Measurements from ENCODE around the gene HCCS. TPM values are rescaled to one million over a fixed set of nuclear protein-coding genes. Genes with fewer than 3 reads are reported as not detected.
"Not testable (repeated sequence)": the region's sequence is repeated elsewhere in the genome, so short reads cannot be mapped to it uniquely, and the experiment has no call there.

Gene HCCS
- total RNA-seq, 4 donors from 2014 or later = 10.4 to 26.2 (median 19.5) TPM

DNA sequence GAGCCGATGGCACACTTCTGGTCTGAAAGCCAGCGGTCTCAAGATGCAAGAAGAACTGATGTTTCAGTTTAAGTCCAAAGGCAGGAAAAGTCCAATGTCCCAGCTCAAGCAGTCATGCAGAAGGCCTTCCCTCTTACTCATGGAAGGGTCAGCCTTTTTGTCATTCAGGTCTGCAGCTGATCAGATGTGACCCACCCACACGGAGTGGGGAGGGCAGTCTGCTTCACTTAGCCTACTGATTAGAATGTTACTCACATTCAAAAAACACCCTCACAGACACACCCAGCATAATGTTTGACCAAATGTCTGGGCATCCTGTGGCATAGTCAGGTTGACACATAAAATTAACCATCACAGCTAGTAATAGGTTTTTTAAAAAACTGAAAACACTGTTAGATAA, 6.6 kb downstream of the HCCS start:
- no peak for TF ChIP-seq POLR2A (IDR thresholded peaks at IDR 0.05)
- TF ChIP-seq, protein P1, sequence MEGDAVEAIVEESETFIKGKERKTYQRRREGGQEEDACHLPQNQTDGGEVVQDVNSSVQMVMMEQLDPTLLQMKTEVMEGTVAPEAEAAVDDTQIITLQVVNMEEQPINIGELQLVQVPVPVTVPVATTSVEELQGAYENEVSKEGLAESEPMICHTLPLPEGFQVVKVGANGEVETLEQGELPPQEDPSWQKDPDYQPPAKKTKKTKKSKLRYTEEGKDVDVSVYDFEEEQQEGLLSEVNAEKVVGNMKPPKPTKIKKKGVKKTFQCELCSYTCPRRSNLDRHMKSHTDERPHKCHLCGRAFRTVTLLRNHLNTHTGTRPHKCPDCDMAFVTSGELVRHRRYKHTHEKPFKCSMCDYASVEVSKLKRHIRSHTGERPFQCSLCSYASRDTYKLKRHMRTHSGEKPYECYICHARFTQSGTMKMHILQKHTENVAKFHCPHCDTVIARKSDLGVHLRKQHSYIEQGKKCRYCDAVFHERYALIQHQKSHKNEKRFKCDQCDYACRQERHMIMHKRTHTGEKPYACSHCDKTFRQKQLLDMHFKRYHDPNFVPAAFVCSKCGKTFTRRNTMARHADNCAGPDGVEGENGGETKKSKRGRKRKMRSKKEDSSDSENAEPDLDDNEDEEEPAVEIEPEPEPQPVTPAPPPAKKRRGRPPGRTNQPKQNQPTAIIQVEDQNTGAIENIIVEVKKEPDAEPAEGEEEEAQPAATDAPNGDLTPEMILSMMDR (IDR thresholded peaks at IDR 0.05) = no peak
- TF ChIP-seq POLR2AphosphoS5 (IDR thresholded peaks at IDR 0.05) = no peak
- TF ChIP-seq EP300 (IDR thresholded peaks at IDR 0.05) = no peak
- peaks cover 0 to 89% of the 10 kb centered on the region in 2 donors for H3K36me3 ChIP-seq
- H3K4me3 ChIP-seq = no peak overlapping the region
- no peak for ATAC-seq
- no peaks in the 10 kb centered on the region for H3K9me3 ChIP-seq
- no peak overlapping the region for H3K27ac ChIP-seq
- H3K27me3 ChIP-seq = no peaks in the 10 kb centered on the region
- peaks cover 0 to 16% (median 0%) of the 10 kb centered on the region in 3 donors for H3K4me1 ChIP-seq
- 83% methylated on average over 3 of the region's 3 CpGs; no CpG with 5 or more reads in 1 of the 2 donors for WGBS, 2 donors (ENCODE audit: low coverage in 1 of 2)

- Histone ChIP-seq H3K27ac (no peak overlapping the region), H3K4me1 (no peaks in the 10 kb centered on the region), H3K36me3 (peaks cover 0 to 81% of the 10 kb centered on the region in 2 donors), H3K27me3 (no peaks in the 10 kb centered on the region), H3K4me3 (no peak overlapping the region), H3K9me3 (no peaks in the 10 kb centered on the region)
- no peak for TF ChIP-seq POLR2AphosphoS5 (IDR thresholded peaks at IDR 0.05)
- no peak for TF ChIP-seq POLR2A (IDR thresholded peaks at IDR 0.05)
- TF ChIP-seq EP300 (IDR thresholded peaks at IDR 0.05) = no peak
- TF ChIP-seq, protein P1 (IDR thresholded peaks at IDR 0.05) = no peak
- ATAC-seq = no peak
- 61 to 73% methylated on average over 4 to 6 of the region's 8 CpGs for WGBS, 2 donors (ENCODE audit: low coverage in 1 of 2)
These were observed 8.3 kb downstream of the HCCS start for GRCh38 chrX:11119313-11119943.

DNA sequence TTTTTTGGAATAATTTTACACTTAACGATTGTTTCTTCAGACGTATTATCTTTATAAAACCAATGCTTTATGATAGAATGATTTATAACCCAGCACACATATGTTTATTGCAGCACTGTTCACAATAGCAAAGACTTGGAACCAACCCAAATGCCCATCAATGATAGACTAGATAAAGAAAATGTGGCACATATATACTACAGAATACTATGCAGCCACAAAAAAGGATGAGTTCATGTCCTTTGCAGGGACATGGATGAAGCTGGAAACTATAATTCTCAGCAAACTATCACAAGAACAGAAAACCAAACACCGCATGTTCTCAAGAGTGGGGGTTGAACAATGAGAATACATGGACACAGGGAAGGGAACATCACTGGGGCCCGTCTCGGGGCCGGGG, 12.0 kb downstream of the HCCS start:
- not testable (repeated sequence) for H3K27me3 ChIP-seq, H3K4me3 ChIP-seq, H3K9me3 ChIP-seq, H3K4me1 ChIP-seq, ATAC-seq, H3K27ac ChIP-seq
- peaks cover 0 to 44% of the 10 kb centered on the region in 2 donors for H3K36me3 ChIP-seq
- 100% methylated on average over 1 to 2 of the region's 6 CpGs for WGBS, 2 donors (ENCODE audit: low coverage in 1 of 2)

- Histone ChIP-seq H3K4me1 (no peaks in the 10 kb centered on the region), H3K27ac (no peak overlapping the region), H3K9me3 (no peaks in the 10 kb centered on the region), H3K4me3 (no peak overlapping the region), H3K36me3 (peaks cover 0 to 34% of the 10 kb centered on the region in 2 donors), H3K27me3 (no peaks in the 10 kb centered on the region)
- no peak for TF ChIP-seq POLR2A (IDR thresholded peaks at IDR 0.05)
- TF ChIP-seq EP300 (IDR thresholded peaks at IDR 0.05) = no peak
- no peak for TF ChIP-seq POLR2AphosphoS5 (IDR thresholded peaks at IDR 0.05)
- TF ChIP-seq, protein P1 (IDR thresholded peaks at IDR 0.05) = no peak
- WGBS, 2 donors (ENCODE audit: low coverage in 1 of 2) = 20 to 62% methylated on average over 1 to 2 of the region's 2 CpGs
- ATAC-seq = no peak
These were observed 13.0 kb downstream of the HCCS start for GRCh38 chrX:11124112-11124511.

- no peak for ATAC-seq
- TF ChIP-seq EP300 (IDR thresholded peaks at IDR 0.05) (no peak), POLR2A (IDR thresholded peaks at IDR 0.05) (no peak), POLR2AphosphoS5 (IDR thresholded peaks at IDR 0.05) (no peak)
- TF ChIP-seq, protein P1 (IDR thresholded peaks at IDR 0.05) = no peak
- WGBS, 2 donors (ENCODE audit: low coverage in 1 of 2) = 76 to 82% methylated on average over 2 to 4 of the region's 5 CpGs
These were observed 13.9 kb downstream of the HCCS start for GRCh38 chrX:11125060-11125459.

More at GRCh38 chrX:11125060-11125459, 13.9 kb downstream of the HCCS start:
- Histone ChIP-seq H3K36me3 (peaks cover 0 to 25% of the 10 kb centered on the region in 2 donors), H3K9me3 (no peaks in the 10 kb centered on the region), H3K27me3 (no peaks in the 10 kb centered on the region), H3K27ac (no peak overlapping the region), H3K4me3 (no peak overlapping the region), H3K4me1 (no peaks in the 10 kb centered on the region)

Data from gastroesophageal sphincter (tissue), 4 donors.